ENCODE measurements around the gene PANK4. TPM values are rescaled to one million over a fixed set of nuclear protein-coding genes. Genes with fewer than 3 reads are reported as not detected.

Gene PANK4
- total and polyA plus RNA-seq, 2 of the 8 experiments (the other 6 are each of a cell fraction or from before 2014, with no cell fraction given), result 20.1 to 29.7 TPM

DNA sequence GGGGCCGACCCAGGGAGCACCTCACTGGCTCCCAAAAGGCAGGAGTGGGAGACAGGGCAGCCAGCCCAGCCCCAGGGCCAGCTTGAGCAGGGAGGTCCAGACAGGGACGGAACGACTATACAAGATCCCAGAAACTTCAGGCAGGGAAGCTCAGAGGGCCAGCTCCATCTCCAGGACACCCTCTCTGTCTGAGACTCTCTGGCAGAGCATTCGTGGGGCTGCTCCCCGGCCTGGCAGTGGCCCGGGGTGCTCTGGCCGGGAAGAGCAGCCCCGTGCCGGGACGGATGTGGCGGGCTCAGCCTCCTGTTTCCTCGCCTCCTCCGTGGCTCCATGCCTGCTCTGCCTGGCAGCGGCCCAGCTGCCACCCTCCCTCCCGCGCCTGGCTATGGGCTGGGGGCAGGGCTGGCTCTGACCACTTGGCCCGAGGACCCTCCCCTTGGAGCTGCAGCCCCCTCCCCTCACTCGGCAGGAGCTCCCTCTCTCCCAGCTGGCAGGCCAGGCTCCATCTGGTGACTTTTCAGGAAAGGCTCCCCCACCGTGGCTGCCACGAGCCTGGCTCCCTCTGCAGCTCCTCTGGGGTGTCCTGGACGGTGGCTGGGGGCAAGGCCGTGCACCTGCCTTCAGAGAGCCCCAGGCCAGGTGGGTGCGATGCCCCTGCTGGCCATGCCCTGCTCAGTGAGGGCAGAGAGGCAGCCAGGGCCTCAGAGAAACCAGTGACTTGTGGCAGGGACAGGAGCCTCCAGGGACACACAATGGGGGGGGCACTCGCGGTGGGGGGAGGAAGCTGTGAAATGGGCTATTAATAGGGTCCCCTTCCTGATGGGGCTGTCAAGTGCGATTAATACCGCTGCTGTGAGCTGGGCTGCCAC lies 55.9 kb downstream of the PANK4 start:
- Histone ChIP-seq H3K9ac (replicated peaks in 1 of 4; ENCODE audit: extremely low read depth in 1 of 4, low read depth in 3 of 4, low read length in 3 of 4) (no peak overlapping the region), H3K18ac (ENCODE audit: extremely low read depth, low read length) (no peak overlapping the region), H2BK120ac (replicated peaks; ENCODE audit: low read depth, low read length) (no peak overlapping the region), H4K91ac (replicated peaks; ENCODE audit: insufficient read length, low read length) (no peak overlapping the region), H3K79me1 (ENCODE audit: low read depth, low read length) (no peaks in the 10 kb centered on the region), H2AFZ (ENCODE audit: low read length) (no peak overlapping the region), H3K23ac (ENCODE audit: insufficient read length) (no peak overlapping the region), H3K36me3 (ENCODE audit: control insufficient read depth in 2 of 4, insufficient read depth in 4 of 4, low read length in 3 of 4) (no peaks in the 10 kb centered on the region), H3K79me2 (ENCODE audit: control insufficient read depth in 1 of 2, insufficient read depth in 2 of 2, low read length in 2 of 2) (no peaks in the 10 kb centered on the region), H3K56ac (replicated peaks; ENCODE audit: insufficient read length, low read depth, low read length) (no peak overlapping the region), H3K4ac (replicated peaks; ENCODE audit: insufficient read length, low read depth, low read length) (no peak overlapping the region), H2BK5ac (ENCODE audit: low read depth, low read length) (no peak overlapping the region), H4K5ac (ENCODE audit: insufficient read length, low read depth, low read length) (no peak overlapping the region), H2BK15ac (ENCODE audit: low read length) (no peak overlapping the region), H3K4me1 (replicated peaks in 1 of 4; ENCODE audit: control insufficient read depth in 3 of 4, insufficient read depth in 4 of 4, low read length in 3 of 4) (peaks cover 0 to 8% (median 0%) of the 10 kb centered on the region in 4 experiments; a peak in 3 of 7 replicates), H3K27ac (ENCODE audit: low read depth, low read length) (no peak overlapping the region), H3K4me2 (ENCODE audit: insufficient read depth in 1 of 2, low read depth in 2 of 2, low read length in 2 of 2) (no peak overlapping the region), H3K9me3 (ENCODE audit: insufficient read depth in 2 of 2, low read depth in 1 of 2, low read length in 1 of 2) (no peaks in the 10 kb centered on the region), H3K4me3 (ENCODE audit: extremely low read depth in 1 of 4, insufficient read depth in 2 of 4, low read depth in 3 of 4, low read length in 4 of 4) (no peak overlapping the region), H4K8ac (ENCODE audit: extremely low read depth, insufficient read depth, low read length) (peak overlapping the region; percentile 57; the same call in 1 of the 2 replicates), H3K23me2 (ENCODE audit: low read depth, low read length) (no peaks in the 10 kb centered on the region; the same call in 1 of the 2 replicates), H2BK12ac (ENCODE audit: low read depth, low read length) (no peak overlapping the region), H4K20me1 (replicated peaks in 1 of 2; ENCODE audit: control insufficient read depth in 1 of 2, insufficient read depth in 2 of 2, low read length in 2 of 2) (peaks cover 4% of the 10 kb centered on the region in 2 experiments), H3K27me3 (replicated peaks in 1 of 4; ENCODE audit: control insufficient read depth in 3 of 4, extremely low read depth in 1 of 4, insufficient read depth in 3 of 4, low read length in 3 of 4) (no peaks in the 10 kb centered on the region; a peak in 2 of 7 replicates), H2AK5ac (ENCODE audit: low read depth, low read length) (no peak overlapping the region), H2BK20ac (ENCODE audit: low read length) (no peak overlapping the region), H3K14ac (ENCODE audit: insufficient read length) (no peak overlapping the region)
- DNase-seq (ENCODE audit: low read depth in 1 of 2, low spot score in 2 of 2) (no peak), FAIRE-seq (no peak)
- ChIA-PET POLR2A (ENCODE audit: partially characterized antibody) (interaction anchor here (1.1 kb wide), 1 partner anchor 32 kb away, joined by 5 read pairs; no protein-coding TSS in a partner anchor), CTCF (ENCODE audit: partially characterized antibody) (interaction anchor here (0.9 to 3.4 kb wide), 11 partner anchors 10 to 91 kb away, joined by 3 to 14 read pairs (median 4); no protein-coding TSS in a partner anchor)
- 81% methylated on average over 26 of the region's 27 CpGs; no CpG with 5 or more reads in 1 of the 2 experiments for WGBS, 2 experiments (ENCODE audit: extremely low coverage in 1 of 2, insufficient coverage in 1 of 2, insufficient read length in 1 of 2, insufficient replicate concordance in 2 of 2, low coverage in 1 of 2, low lambda C conversion rate in 2 of 2, missing lambda C conversion rate in 1 of 2)
- TF ChIP-seq CBX8 (IDR thresholded peaks at IDR 0.05; ENCODE audit: borderline replicate concordance, low read depth, low read length) (no peak), KDM4A (IDR thresholded peaks at IDR 0.05; ENCODE audit: low read depth, low read length, severe bottlenecking) (no peak), NRF1 (IDR thresholded peaks at IDR 0.05; ENCODE audit: low read depth, low read length) (no peak), ASH2L (IDR thresholded peaks at IDR 0.05; ENCODE audit: low read length) (no peak), PHF8 (conservative IDR thresholded peaks at IDR 0.05; ENCODE audit: low read depth, low read length) (no peak), CEBPB (IDR thresholded peaks at IDR 0.05; ENCODE audit: low read depth, low read length) (no peak), SP2 (IDR thresholded peaks at IDR 0.05; ENCODE audit: low read length) (no peak)
- TF ChIP-seq, protein P1, sequence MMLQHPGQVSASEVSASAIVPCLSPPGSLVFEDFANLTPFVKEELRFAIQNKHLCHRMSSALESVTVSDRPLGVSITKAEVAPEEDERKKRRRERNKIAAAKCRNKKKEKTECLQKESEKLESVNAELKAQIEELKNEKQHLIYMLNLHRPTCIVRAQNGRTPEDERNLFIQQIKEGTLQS (IDR thresholded peaks at IDR 0.05; ENCODE audit: insufficient read depth, low read depth, low read length), result no peak

All from H1 (cell line).